Amygdala (tissue), 56 donors: ENCODE results near the gene ZC3H12C.

Source experiments
- DNase-seq, 56 donors: peaks; one replicate each; lab custom pipeline; 2025; lab: John Stamatoyannopoulos, UW

Gene ZC3H12C

GRCh38 chr11:110141812-110142211 lies 48.6 kb downstream of the ZC3H12C start:
- DNase-seq = no peak

GRCh38 chr11:110147962-110148709 lies 54.9 kb downstream of the ZC3H12C start:
- DNase-seq = no peak

GRCh38 chr11:110148775-110149744 lies 55.9 kb downstream of the ZC3H12C start:
- DNase-seq = no peak

GRCh38 chr11:110152199-110152598 lies 59.0 kb downstream of the ZC3H12C start:
- DNase-seq = no peak

GRCh38 chr11:110153474-110153873 lies 60.3 kb downstream of the ZC3H12C start:
- DNase-seq = no peak

- no peak for DNase-seq
Observed at GRCh38 chr11:110156503-110156902, 63.3 kb downstream of the ZC3H12C start.

GRCh38 chr11:110158317-110159200 lies 65.4 kb downstream of the ZC3H12C start:
- DNase-seq = no peak

- no peak for DNase-seq
Observed at GRCh38 chr11:110159476-110159875, 66.3 kb downstream of the ZC3H12C start.

GRCh38 chr11:110160016-110160415 lies 66.8 kb downstream of the ZC3H12C start:
- DNase-seq = no peak

- DNase-seq = no peak
Observed at GRCh38 chr11:110160437-110160836, 67.2 kb downstream of the ZC3H12C start.

GRCh38 chr11:110161061-110161460 lies 67.9 kb downstream of the ZC3H12C start:
- DNase-seq = no peak

- DNase-seq = no peak
Observed at GRCh38 chr11:110162216-110162615, 69.0 kb downstream of the ZC3H12C start.

GRCh38 chr11:110165039-110165925 lies 72.1 kb downstream of the ZC3H12C start:
- no peak for DNase-seq

GRCh38 chr11:110168033-110168803 lies 75.0 kb downstream of the ZC3H12C start:
- no peak for DNase-seq

GRCh38 chr11:110169738-110170137 lies 76.5 kb downstream of the ZC3H12C start:
- DNase-seq = no peak

GRCh38 chr11:110172468-110173065 lies 79.4 kb downstream of the ZC3H12C start:
- DNase-seq = peak in 3 of 56 donors; percentile 13 to 37 (median 18)

GRCh38 chr11:110173811-110174644 lies 80.8 kb downstream of the ZC3H12C start:
- DNase-seq = peak in 25 of 56 donors; percentile 14 to 71 (median 30)
